BJ (cell line): Measurements from ENCODE around the gene ARHGAP30. TPM values are rescaled to one million over a fixed set of nuclear protein-coding genes. Genes with fewer than 3 reads are reported as not detected.
A peak's percentile ranks its signal among the peaks of the same experiment; 100 is the strongest.

Source experiments
- CTCF ChIA-PET: fragments of 350-600 bp; formaldehyde crosslinking; extraction: SDS; loops from one replicate; lab custom pipeline; 2021; ENCODE audit warnings: antibody characterized with exemption, inconsistent platforms; lab: Yijun Ruan, JAX
- POLR2A ChIA-PET: fragments of 300-600 bp; sonication (Branson Sonifier 250); formaldehyde crosslinking; extraction: SDS; loops from one replicate; lab custom pipeline; 2021; ENCODE audit warnings: antibody characterized with exemption; lab: Charles Lee
- DNase-seq: peaks from one replicate; pipeline ENCODE4 v3.0.0-alpha.2; 2011; ENCODE audit warnings: low read depth
- H3K27me3 ChIP-seq: 2 replicates; pipeline ENCODE4 v1.6.0; 2011; ENCODE audit warnings: low read length; ENCODE audit not compliant: control insufficient read depth, insufficient read depth
- H3K36me3 ChIP-seq: 2 replicates; pipeline ENCODE4 v1.5.1; 2011; ENCODE audit warnings: low read length; ENCODE audit not compliant: control insufficient read depth, insufficient read depth
- H3K4me3 ChIP-seq: 2 replicates; pipeline ENCODE4 v1.5.1; 2011; ENCODE audit warnings: low read depth, mild to moderate bottlenecking, control low read depth, low read length
- polyA plus RNA-seq: library from polyadenylated mRNA; depleted of rRNA; stranded (reverse); fragments of >200 nt; gene quantifications from 2 replicates; pipeline ENCODE4 v1.2.3, GENCODE V29; 2011
- TF ChIP-seq, protein P1 (sequence below): IDR thresholded peaks from 2 replicates; pipeline ENCODE4 v1.5.1; 2011; ENCODE audit warnings: low read depth, mild to moderate bottlenecking, control low read depth, inconsistent platforms, low read length, moderate library complexity; ENCODE audit not compliant: insufficient read depth

ARHGAP30 gene
- polyA plus RNA-seq, 1 experiment, result not detected

DNA sequence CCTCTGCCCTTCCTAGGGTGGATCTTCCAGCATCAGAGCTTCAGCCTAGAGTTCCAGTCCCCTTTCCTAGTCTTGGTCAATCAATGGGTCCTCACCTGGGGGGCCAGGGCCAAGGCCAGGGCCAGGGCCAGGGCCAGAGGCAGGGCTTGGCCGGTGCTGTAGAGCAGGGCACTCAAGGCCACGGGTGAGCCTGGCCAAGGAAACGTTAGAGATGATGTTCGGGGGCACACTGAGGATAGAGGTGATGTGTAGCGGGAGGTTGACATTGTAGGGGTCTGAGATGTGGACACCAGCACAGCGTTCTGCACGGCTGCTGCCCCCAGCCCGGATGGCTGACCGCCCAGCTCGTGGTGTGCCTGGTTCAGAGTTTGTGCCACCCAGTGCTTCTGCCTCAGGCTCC is 18.5 kb downstream of the ARHGAP30 start:
- TF ChIP-seq, protein P1, sequence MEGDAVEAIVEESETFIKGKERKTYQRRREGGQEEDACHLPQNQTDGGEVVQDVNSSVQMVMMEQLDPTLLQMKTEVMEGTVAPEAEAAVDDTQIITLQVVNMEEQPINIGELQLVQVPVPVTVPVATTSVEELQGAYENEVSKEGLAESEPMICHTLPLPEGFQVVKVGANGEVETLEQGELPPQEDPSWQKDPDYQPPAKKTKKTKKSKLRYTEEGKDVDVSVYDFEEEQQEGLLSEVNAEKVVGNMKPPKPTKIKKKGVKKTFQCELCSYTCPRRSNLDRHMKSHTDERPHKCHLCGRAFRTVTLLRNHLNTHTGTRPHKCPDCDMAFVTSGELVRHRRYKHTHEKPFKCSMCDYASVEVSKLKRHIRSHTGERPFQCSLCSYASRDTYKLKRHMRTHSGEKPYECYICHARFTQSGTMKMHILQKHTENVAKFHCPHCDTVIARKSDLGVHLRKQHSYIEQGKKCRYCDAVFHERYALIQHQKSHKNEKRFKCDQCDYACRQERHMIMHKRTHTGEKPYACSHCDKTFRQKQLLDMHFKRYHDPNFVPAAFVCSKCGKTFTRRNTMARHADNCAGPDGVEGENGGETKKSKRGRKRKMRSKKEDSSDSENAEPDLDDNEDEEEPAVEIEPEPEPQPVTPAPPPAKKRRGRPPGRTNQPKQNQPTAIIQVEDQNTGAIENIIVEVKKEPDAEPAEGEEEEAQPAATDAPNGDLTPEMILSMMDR, result no peak
- CTCF ChIA-PET, result interaction anchor here (0.9 kb wide), 1 partner anchor 19 kb away, joined by 4 read pairs; the partner anchor contains the start of gene ARHGAP30
- POLR2A ChIA-PET, result no interaction called here
- Histone ChIP-seq H3K4me3 (no peak overlapping the region), H3K27me3 (no peaks in the 10 kb centered on the region), H3K36me3 (no peaks in the 10 kb centered on the region)
- no peak for DNase-seq

DNA sequence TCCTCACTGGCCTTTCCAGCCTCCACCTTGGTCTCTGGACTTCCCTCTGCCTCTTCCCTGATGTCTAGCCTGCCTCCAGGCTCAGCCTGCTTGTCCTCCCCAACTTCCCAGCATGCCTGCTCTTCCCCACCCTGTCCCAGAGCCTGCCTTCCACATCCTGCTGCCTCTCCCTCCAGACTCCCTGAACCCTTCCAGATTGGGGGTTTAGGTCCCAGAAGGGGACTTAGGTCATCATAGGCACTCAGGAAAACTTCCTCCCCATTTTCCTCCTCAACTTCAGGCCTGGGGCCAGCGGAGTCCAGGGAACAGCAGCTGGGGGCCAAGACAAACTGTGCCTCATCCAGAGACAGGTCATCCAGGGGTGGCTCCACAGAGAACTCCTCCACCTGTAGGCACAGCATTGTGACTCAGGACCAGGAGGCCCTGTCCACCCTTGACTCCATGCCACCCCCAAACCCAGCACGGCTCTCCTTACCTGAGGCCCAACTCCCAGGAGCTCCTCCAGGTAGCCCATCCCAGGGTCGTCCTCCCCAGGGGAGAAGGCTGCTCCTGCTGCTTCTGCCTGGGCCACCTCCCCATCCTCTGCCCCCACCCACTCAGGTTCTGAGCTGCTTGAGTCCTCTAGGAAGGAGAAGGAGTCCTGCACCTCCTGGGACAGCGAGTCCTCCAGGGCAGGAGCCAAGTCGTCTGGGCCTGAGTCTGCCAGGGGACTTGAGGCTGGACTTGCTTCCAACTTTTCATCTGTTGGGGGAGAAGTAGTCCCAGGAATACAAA is 20.6 kb downstream of the ARHGAP30 start:
- CTCF ChIA-PET, result no interaction called here
- DNase-seq, result no peak
- Histone ChIP-seq H3K27me3 (no peaks in the 10 kb centered on the region), H3K4me3 (no peak overlapping the region), H3K36me3 (no peaks in the 10 kb centered on the region)
- POLR2A ChIA-PET, result no interaction called here
- TF ChIP-seq, protein P1, result no peak

DNA sequence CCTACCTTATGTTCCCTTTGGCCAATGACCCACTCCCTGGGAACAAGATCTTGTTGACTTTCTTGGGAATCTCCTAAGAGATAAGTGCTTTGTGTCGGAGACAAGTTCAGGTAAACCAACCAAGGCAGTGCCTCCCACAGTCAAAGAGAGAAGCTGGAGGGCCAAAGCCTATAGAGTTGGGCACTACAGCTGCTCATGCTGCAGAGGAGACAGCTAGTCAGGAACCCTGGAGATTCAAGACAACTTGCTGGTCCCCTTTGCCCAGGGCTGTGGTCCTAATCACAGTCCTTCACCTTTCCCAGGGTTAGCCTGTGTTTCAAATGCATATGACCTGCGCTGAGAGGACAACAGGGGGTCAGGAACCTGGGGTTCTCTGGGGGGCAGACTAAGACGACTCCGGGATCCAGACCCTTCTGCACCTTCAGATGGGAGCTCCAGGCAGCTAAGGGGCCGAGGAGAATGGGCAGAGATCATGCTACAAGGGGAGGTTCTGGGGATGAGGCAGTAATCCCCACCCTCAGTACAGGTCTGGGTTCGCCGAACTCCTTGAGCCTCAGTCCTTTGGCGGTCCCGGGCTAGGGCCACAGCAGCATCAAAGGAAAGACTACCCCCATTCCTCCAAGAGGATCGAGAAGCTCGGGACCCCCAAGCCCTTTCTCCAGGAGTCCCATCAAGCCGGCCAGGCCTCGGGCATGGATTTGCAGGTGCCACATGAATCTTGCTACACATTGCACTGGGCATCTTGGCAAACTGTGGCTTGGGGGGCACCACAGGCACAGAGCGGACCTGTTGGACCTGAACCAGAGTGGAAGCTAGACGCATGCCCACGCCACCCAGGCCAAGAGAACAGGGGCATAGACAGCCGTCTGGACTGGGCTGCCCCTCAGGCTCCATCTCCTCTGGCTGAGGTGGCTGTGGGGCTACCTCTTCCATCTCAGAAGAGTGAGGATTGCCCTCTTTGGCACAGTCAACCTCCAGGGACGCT is 22.0 kb downstream of the ARHGAP30 start:
- CTCF ChIA-PET, result interaction anchor here (1.2 to 4.5 kb wide), 3 partner anchors 13 to 51 kb away, joined by 3 to 46 read pairs (median 5); partner anchors contain the start of gene KLHDC9

DNA sequence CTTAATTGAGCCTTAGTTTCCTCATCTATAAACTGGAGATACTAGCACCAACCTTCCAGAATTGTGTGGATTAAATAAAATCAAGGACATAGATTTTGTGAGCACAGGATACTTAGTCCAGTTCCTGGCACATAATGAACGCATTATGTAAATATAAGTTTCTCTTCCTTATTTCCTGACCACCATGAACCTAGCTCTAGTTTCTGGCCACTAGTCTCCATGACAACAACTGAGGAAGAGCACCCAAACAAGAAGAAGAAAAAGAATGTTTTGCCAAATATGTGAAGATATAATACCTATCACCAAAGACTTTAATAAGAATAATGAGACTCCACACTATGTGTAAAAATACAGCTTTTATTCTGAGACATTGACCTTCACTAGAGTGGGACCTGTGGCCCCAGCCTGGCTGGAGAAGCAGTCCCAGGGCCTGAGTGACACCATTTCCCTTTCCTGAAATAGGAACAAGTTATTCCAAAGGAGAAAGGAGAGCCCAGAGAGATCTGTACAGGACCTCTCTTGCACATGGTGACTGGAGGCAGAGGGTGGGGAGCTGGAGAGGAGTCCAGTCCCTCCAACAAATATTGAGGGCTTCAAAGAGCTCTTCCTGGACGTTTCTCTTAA is 23.0 kb downstream of the ARHGAP30 start:
- CTCF ChIA-PET, result interaction anchor here (0.7 to 4.5 kb wide), 11 partner anchors 8 to 94 kb away, joined by 3 to 46 read pairs (median 4); partner anchors contain the start of gene KLHDC9
- POLR2A ChIA-PET, result no interaction called here

More for the DNA sequence above, 22.0 kb downstream of the ARHGAP30 start:
- POLR2A ChIA-PET, result no interaction called here
- TF ChIP-seq, protein P1, result no peak
- no peak for DNase-seq
- Histone ChIP-seq H3K4me3 (no peak overlapping the region), H3K27me3 (no peaks in the 10 kb centered on the region), H3K36me3 (peaks cover under 1% of the 10 kb centered on the region)

More for the DNA sequence above, 23.0 kb downstream of the ARHGAP30 start:
- TF ChIP-seq, protein P1, result no peak
- DNase-seq, result no peak
- no peaks in the 10 kb centered on the region for H3K27me3 ChIP-seq
- H3K36me3 ChIP-seq, result peaks cover 9% of the 10 kb centered on the region
- H3K4me3 ChIP-seq, result peak overlapping the region; percentile 70
